Heart right ventricle (tissue), 16 donors: ENCODE measurements around the gene RAF1. TPM values are rescaled to one million over a fixed set of nuclear protein-coding genes. Genes with fewer than 3 reads are reported as not detected.

ENCODE experiments used
- ATAC-seq, 8 donors: fragments of 200-7000 bp; cut with Tn5 transposase; one replicate each; pipeline ENCODE4 v1.9.1; 2020; ENCODE audit warnings: mild to moderate bottlenecking in 8 of 8, moderate library complexity in 8 of 8, moderate number of reproducible peaks in 1 of 8
- DNase-seq, 2 donors: peaks; one replicate each; pipeline ENCODE4 v3.0.0-alpha.2; 2020
- H3K27ac ChIP-seq, 10 donors: fragments of 200-600 bp; sonication (generic) in 2 of 10; one replicate each; pipeline versions ENCODE4 v1.5.0 to v1.8.0; 2020 to 2022; ENCODE audit warnings: mild to moderate bottlenecking in 3 of 10
- H3K27me3 ChIP-seq, 7 donors: fragments of 200-600 bp; one replicate each; pipeline ENCODE4 v1.8.0; 2021 to 2022; ENCODE audit warnings: mild to moderate bottlenecking in 2 of 7
- H3K36me3 ChIP-seq, 9 donors: fragments of 200-600 bp; sonication (generic) in 1 of 9; one replicate each; pipeline versions ENCODE4 v1.5.0 to v1.8.0; 2020 to 2022; ENCODE audit warnings: mild to moderate bottlenecking in 2 of 9
- H3K4me1 ChIP-seq, 9 donors: fragments of 200-600 bp; sonication (generic) in 1 of 9; one replicate each; pipeline versions ENCODE4 v1.5.0 to v1.8.0; 2020 to 2022; ENCODE audit warnings: mild to moderate bottlenecking in 4 of 9
- H3K4me3 ChIP-seq, 10 donors: fragments of 200-600 bp; sonication (generic) in 2 of 10; one replicate each; pipeline versions ENCODE4 v1.5.0 to v1.8.0; 2020 to 2022; ENCODE audit warnings: mild to moderate bottlenecking in 7 of 10, moderate library complexity in 2 of 10
- H3K9me3 ChIP-seq, 11 donors: fragments of 200-600 bp in 10 of 11; sonication (generic) in 2 of 11; one replicate each; pipeline versions ENCODE4 v1.5.0 to v1.8.0; 2013 to 2022; ENCODE audit warnings: mild to moderate bottlenecking in 2 of 11, control low read depth in 1 of 11, moderate library complexity in 1 of 11
- WGBS, 2 donors: extraction: QIAGEN DNeasy Blood & Tissue Kit; methylation state at CpG; one replicate each; pipeline ENCODE4 v1.1.7; 2013; ENCODE audit warnings: inconsistent platforms in 1 of 2; 5-methylcytosine and 5-hydroxymethylcytosine counted together
- intact Hi-C, 10 donors: fragments of 100-400 bp; cut with DNase I; formaldehyde crosslinking; loops; one replicate each; pipeline versions ENCODE4 v1.11.1 to v1.14.2; 2022
- polyA plus RNA-seq, 2 donors: library from polyadenylated mRNA; stranded (reverse); fragments of 200-250 nt; gene quantifications; one replicate each; pipeline ENCODE4 v1.2.3, GENCODE V29; 2013
- total RNA-seq, 10 donors: library from RNA; stranded (reverse); fragmentation: NEBNext Ultra II Directional in 3 of 10; extraction: Animal tissue kit (Norgen Biotek cat#: 25700) in 3 of 10; gene quantifications; one replicate each; pipeline versions ENCODE4 v1.2.1 to v1.2.4, GENCODE V29; 2021 to 2023
- TF ChIP-seq, protein P1 (sequence below), 9 donors: fragments of 200-600 bp; sonication (generic) in 2 of 9; IDR thresholded peaks; one replicate each; pipeline versions ENCODE4 v1.5.0 to v1.8.0; 2021 to 2022; ENCODE audit warnings: antibody characterized with exemption in 9 of 9, mild to moderate bottlenecking in 5 of 9, moderate library complexity in 1 of 9
- donor health status: Arrhythmogenic right ventricular cardiomyopathy.
- donor health status: ischemic (EF 13 %, LVEDD 7.1; RV severe dilation, severe dysfunction).
- donor health status: healthy with polysubstance abuse.
- donor health status: DM: no; HTN: yes; CAD: no.
- donor health status: DM: no; HTN: no; CAD: no.
- donor health status: ischemic (EF 25% LVEDD 6.9; RV normal size, moderate dysfunction).
- donor health status: ischemic (EF 25% LVEDD 5.7; RV mildly dilated, moderate dysfunction).
- donor health status: healthy.
- donor health status: DM: yes; HTN: yes; CAD: no.
- donor health status: Ischemic cardiomyopathy.
- donor health status: ischemic (EF 35%, LVEDD 5.7; RV mildly dilated, moderate dysfunction).
- donor health status: nonischemic (EF 11% LVEDD 7.7; RV severe dilation, severe dysfunction).
- donor health status: DM: yes; HTN: yes; CAD: no.
- donor health status: PGD.
- donor health status: ischemic (EF 29% LVEDD 5.4; RV normal size, mild dysfunction).
- donor health status: nonischemic (EF 23%, LVEDD 6.1; RV moderate dilation, normal function).

RAF1 gene
- total and polyA plus RNA-seq, 12 donors, result 65.4 to 193 (median 123) TPM

DNA sequence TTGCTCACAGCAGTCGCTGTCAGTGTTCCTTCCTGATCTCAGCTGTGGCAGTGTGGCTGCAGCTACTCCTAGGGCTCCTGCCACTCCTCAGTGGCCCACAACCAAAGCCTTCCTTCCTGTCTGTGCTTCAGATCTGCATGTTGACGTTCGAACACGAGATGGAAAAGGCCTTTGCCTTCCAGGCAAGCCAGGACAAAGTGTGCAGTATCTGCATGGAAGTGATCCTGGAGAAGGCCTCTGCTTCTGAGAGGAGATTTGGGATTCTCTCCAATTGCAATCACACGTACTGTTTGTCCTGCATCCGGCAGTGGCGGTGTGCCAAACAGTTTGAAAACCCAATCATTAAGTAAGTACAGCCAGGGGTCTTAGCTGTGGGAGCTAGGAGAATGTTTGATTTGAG, 89.3 kb downstream of the RAF1 start:
- H3K27me3 ChIP-seq, result no peaks in the 10 kb centered on the region
- H3K4me1 ChIP-seq, result peaks cover 9 to 24% (median 15%) of the 10 kb centered on the region in 9 donors
- TF ChIP-seq, protein P1, sequence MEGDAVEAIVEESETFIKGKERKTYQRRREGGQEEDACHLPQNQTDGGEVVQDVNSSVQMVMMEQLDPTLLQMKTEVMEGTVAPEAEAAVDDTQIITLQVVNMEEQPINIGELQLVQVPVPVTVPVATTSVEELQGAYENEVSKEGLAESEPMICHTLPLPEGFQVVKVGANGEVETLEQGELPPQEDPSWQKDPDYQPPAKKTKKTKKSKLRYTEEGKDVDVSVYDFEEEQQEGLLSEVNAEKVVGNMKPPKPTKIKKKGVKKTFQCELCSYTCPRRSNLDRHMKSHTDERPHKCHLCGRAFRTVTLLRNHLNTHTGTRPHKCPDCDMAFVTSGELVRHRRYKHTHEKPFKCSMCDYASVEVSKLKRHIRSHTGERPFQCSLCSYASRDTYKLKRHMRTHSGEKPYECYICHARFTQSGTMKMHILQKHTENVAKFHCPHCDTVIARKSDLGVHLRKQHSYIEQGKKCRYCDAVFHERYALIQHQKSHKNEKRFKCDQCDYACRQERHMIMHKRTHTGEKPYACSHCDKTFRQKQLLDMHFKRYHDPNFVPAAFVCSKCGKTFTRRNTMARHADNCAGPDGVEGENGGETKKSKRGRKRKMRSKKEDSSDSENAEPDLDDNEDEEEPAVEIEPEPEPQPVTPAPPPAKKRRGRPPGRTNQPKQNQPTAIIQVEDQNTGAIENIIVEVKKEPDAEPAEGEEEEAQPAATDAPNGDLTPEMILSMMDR (IDR thresholded peaks at IDR 0.05), result no peak
- H3K36me3 ChIP-seq, result peaks cover 0 to 100% (median 72%) of the 10 kb centered on the region in 9 donors
- DNase-seq (peak in 1 of 2 donors; percentile 30), ATAC-seq (peak; percentile 27 to 93 (median 66))
- peaks cover 0 to 13% (median 0%) of the 10 kb centered on the region in 11 donors for H3K9me3 ChIP-seq
- WGBS, 2 donors, result 15 to 24% methylated on average over 7 of the region's 7 CpGs
- H3K4me3 ChIP-seq, result no peak overlapping the region
- H3K27ac ChIP-seq, result peak overlapping the region in 9 of 10 donors; percentile 12 to 69 (median 53)
- intact Hi-C loops, result no loop called here

DNA sequence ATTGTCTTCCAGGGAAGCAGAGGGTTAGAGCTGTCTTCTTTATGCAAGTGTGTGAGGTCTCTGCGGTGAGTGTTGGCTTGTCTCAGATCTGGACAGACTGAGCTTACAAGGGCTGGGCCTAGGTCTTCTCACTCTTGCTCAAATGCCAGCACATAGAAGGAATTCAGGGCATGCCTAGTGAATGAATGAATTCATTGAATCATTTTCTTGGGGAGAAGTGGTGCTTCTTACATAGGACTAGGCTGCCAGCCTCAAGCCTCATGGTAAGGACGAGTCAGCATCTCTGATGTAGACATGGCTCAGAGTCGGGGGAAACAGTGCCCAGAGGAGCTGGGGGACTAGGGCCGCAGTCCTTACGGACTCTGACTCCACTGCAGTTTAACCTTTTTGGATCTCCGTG, 89.8 kb downstream of the RAF1 start:
- Histone ChIP-seq H3K9me3 (peaks cover 0 to 13% (median 0%) of the 10 kb centered on the region in 11 donors), H3K4me1 (peaks cover 8 to 21% (median 13%) of the 10 kb centered on the region in 9 donors), H3K4me3 (no peak overlapping the region), H3K27ac (peak overlapping the region in 9 of 10 donors; percentile 12 to 69 (median 53)), H3K27me3 (no peaks in the 10 kb centered on the region), H3K36me3 (peaks cover 0 to 100% (median 69%) of the 10 kb centered on the region in 9 donors)
- no peak for DNase-seq
- TF ChIP-seq, protein P1 (IDR thresholded peaks at IDR 0.05), result no peak
- peak in 2 of 8 donors; percentile 4 to 20 for ATAC-seq
- intact Hi-C loops, result no loop called here
- WGBS, 2 donors, result 90 to 91% methylated on average over 6 of the region's 6 CpGs

DNA sequence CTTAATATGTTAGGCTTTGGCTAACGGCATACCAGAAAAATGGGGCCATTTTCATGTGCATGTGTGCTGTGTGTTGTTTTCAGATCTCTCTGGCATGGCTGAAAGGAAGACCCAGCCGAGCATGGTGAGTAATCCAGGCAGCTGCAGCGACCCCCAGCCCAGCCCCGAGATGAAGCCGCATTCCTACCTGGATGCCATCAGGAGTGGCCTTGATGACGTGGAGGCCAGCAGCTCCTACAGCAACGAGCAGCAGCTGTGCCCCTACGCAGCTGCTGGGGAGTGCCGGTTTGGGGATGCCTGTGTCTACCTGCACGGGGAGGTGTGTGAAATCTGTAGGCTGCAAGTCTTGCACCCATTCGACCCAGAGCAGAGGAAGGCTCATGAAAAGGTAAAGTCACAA, 91.9 kb downstream of the RAF1 start:
- Histone ChIP-seq H3K4me1 (peaks cover 8 to 29% (median 22%) of the 10 kb centered on the region in 9 donors), H3K4me3 (no peak overlapping the region), H3K27me3 (no peaks in the 10 kb centered on the region), H3K27ac (no peak overlapping the region), H3K36me3 (peaks cover 0 to 91% (median 53%) of the 10 kb centered on the region in 9 donors), H3K9me3 (peaks cover 0 to 6% (median 0%) of the 10 kb centered on the region in 11 donors)
- intact Hi-C loops, result no loop called here
- DNase-seq, result no peak
- 80 to 91% methylated on average over 11 of the region's 11 CpGs for WGBS, 2 donors
- TF ChIP-seq, protein P1 (IDR thresholded peaks at IDR 0.05), result no peak
- ATAC-seq, result no peak

DNA sequence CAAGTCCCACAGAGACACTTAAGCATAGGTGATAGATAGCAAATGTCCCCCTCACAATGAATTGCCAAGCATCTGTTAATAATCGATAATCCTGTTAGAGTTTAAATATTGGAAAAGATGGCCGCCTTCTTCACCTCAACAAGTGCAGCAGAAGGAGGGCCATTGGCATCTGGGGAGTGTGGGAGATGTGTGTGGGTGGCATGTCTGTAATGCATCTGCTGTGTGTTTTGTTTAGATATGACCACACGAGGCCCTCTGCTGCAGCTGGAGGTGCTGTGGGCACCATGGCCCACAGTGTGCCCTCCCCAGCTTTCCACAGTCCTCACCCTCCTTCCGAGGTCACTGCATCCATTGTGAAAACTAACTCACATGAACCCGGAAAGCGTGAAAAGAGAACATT, 94.1 kb downstream of the RAF1 start:
- Histone ChIP-seq H3K4me1 (peaks cover 7 to 28% (median 20%) of the 10 kb centered on the region in 9 donors), H3K4me3 (no peak overlapping the region), H3K27me3 (no peaks in the 10 kb centered on the region), H3K36me3 (peaks cover 0 to 82% (median 45%) of the 10 kb centered on the region in 9 donors), H3K27ac (no peak overlapping the region), H3K9me3 (peaks cover 0 to 24% (median 8%) of the 10 kb centered on the region in 11 donors)
- 85 to 87% methylated on average over 6 of the region's 6 CpGs for WGBS, 2 donors
- TF ChIP-seq, protein P1 (IDR thresholded peaks at IDR 0.05), result no peak
- ATAC-seq (no peak), DNase-seq (no peak)
- intact Hi-C loops, result loop anchor here in 2 of 10 donors (10.0 kb wide), 2 partner anchors 145 to 155 kb away; no protein-coding TSS in a partner anchor
